ENCODE measurements around the gene EMC10.
"Not testable (repeated sequence)": the region's sequence is repeated elsewhere in the genome, so short reads cannot be mapped to it uniquely, and the experiment has no call there.

Gene EMC10

GRCh38 chr19:50453243-50453642 is 23.1 kb upstream of the EMC10 start:
- DNase-seq, result no peak

- DNase-seq, result no peak
These were observed 20.3 kb upstream of the EMC10 start for GRCh38 chr19:50455992-50456391.

DNA sequence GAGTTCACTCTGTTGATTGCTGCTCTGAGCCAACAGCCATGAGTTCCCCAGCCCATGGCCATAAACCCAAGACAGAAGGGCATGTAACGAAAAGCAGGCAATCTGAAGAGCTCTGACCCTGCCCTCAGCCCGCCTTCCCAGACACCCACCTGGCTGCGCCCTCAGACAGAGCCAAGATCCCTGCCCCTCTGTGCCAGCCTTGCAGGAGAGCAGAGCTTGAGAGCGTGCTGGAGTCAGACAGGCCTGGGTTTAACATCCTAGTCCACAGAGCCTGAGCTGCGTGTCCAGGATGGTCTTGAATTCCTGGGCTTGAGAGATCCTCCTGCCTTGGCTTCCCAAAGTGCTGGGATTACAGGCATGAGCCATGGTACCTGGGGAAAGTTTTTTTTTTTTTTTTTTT is 19.0 kb upstream of the EMC10 start:
- no peak for DNase-seq

GRCh38 chr19:50458396-50459066 is 17.8 kb upstream of the EMC10 start:
- DNase-seq, result no peak

DNA sequence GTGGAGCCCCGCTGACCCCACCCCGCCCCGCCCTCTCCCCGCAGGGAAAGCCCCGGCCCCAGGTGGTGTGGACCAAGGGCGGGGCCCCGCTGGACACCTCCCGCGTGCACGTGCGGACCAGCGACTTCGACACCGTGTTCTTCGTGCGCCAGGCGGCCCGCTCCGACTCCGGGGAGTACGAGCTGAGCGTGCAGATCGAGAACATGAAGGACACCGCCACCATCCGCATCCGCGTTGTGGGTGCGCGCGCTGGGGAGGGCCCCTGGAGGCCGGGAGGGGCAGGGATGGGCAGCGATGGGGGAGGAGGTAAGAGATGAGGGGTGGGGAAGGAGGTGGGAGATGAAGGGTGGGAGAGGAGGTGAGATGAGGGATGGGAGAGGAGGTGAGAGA is 17.2 kb upstream of the EMC10 start:
- DNase-seq, result no peak

GRCh38 chr19:50459638-50460037 is 16.7 kb upstream of the EMC10 start:
- no peak for DNase-seq

- DNase-seq, result peak; percentile 93
These were observed 16.0 kb upstream of the EMC10 start for GRCh38 chr19:50460161-50460765.

DNA sequence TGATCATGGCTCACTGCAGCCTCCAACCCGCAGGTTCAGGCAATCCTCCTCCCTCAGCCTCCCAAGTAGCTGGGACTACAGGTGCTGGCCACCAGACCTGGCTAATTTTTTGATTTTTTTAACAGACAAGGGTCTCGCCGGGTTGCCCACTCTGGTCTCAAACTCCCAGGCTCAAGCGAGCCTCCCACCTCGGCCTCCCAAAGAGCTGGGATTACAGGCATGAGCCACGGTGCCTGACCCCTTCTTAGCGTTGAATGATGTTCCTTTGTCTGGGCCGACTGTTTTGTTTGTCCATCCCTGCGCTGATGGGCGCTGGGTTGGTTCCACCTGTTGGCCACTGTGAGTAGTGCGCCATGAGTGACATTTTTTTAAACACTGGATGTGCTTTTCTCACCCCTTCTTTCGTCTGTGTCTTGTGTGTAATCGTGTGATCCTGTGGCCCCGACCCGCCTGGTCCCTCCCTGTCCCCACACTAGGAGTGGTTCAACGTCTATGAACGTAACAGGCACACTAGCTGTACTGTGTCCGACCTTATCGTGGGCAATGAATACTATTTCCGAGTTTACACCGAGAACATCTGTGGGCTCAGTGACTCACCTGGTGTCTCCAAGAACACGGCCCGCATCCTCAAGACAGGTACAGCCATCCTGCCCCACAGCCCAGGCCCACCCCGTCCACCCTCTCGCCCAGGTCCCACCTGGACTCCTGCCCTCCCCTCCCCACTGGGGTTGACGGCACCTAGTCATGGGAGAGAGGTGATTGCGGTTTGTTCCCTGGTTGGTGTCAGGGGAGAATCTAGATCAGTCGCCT is 15.0 kb upstream of the EMC10 start:
- peak; percentile 69 for DNase-seq

GRCh38 chr19:50462970-50463369 is 13.3 kb upstream of the EMC10 start:
- no peak for DNase-seq

GRCh38 chr19:50464348-50464747 is 12.0 kb upstream of the EMC10 start:
- DNase-seq, result no peak

GRCh38 chr19:50465000-50465399 is 11.3 kb upstream of the EMC10 start:
- DNase-seq, result no peak

- no peak for DNase-seq
These were observed 10.2 kb upstream of the EMC10 start for GRCh38 chr19:50465986-50466705.

DNA sequence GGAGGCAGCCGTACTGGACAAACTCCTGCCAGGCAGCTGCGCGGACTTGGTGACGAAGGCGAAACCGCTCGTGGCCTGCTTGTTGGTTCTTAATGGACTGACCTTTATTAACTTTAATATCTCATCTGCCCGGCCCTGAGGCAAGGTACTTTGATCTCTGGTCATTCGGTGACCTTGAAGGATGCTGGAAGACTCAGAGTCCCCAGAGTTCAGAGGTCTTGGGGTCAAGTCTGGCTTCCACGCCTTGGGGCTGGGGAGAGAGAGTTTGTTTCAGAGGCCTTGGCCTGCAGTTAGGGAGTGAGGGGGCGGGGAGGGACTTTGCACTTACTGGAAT is 9.6 kb upstream of the EMC10 start:
- no peak for DNase-seq

GRCh38 chr19:50467566-50467965 is 8.7 kb upstream of the EMC10 start:
- DNase-seq, result no peak

- DNase-seq, result no peak
These were observed 7.5 kb upstream of the EMC10 start for GRCh38 chr19:50468818-50469217.

GRCh38 chr19:50473336-50473735 is 3.0 kb upstream of the EMC10 start:
- DNase-seq, result not testable (repeated sequence)

DNA sequence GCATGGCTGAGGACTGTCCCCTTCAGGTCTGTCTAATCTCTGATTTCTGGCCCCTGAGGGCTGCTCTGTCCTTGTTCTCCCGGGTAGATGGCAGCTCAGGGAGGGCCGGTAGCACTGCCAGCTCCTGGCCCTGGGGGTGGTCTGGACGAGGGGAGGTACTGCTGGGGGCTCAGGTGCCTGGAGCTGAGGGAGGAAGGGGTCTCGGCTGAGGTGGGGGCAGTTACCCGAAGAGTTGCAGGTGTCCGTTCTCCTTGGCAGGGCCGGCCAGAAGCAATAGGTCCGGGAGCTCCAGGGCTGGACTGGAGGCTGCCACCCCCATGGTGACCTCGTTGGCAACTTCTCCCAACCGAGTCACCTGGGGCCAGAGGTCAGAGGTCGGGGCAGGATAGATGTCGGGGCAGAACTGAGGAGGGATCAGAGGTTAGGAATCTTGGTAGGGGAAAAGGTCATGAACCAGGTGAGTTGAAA is 1.2 kb upstream of the EMC10 start:
- no peak for DNase-seq

- no peak for DNase-seq
These were observed 527 bp upstream of the EMC10 start for GRCh38 chr19:50475736-50476223.

DNA sequence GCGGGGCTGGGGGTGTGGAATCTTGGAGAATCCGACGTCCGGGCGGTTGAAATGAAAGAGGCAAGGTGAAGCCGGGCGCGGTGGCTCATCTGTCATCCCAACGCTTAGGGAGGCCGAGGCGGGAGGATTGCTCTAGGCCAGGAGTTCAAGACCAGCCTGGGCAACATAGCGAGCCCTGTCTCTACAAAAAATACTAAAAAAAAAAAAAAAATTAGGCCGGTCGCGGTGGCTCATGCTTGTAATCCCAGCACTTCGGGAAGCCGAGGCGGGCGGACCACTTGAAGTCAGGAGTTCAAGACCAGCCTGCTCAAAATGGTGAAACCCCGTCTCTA is 566 bp downstream of the EMC10 start:
- no peak for DNase-seq

DNA sequence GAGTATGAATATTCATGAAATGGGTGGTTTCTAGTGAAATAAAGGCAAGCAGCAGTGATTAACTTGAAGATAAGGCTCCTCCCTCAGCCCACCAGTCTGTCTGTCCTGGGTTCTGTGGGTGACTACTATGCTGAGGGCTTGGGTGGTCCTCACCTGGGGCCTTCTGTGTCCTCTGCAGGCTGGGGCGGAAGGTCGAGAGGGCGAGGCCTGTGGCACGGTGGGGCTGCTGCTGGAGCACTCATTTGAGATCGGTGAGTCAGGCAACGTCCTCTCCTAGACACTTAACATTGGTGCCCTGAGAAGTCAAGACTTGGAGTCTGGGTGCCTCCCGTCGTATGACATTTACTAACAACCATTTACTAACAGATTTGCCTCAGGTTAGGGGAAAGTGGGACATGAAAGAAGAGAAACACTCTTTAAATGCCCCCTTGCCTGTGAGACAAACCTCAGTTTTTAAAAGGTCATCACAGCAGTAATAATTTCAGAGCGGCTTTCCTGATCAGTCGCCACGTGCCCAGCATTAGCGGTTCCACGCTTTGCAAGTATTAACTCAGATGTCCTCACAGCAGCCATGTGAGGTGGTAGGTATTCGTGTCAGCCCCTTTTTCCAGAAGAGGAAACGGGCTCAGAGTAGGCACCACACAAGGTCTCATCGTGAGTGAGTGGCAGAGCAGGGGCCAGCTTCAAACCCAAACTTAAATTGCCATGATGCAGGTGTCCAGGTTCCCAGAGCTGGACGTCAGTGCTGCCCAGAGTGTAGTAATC is 1.6 kb downstream of the EMC10 start:
- DNase-seq, result no peak

GRCh38 chr19:50478901-50479715 is 2.8 kb downstream of the EMC10 start:
- no peak for DNase-seq

DNA sequence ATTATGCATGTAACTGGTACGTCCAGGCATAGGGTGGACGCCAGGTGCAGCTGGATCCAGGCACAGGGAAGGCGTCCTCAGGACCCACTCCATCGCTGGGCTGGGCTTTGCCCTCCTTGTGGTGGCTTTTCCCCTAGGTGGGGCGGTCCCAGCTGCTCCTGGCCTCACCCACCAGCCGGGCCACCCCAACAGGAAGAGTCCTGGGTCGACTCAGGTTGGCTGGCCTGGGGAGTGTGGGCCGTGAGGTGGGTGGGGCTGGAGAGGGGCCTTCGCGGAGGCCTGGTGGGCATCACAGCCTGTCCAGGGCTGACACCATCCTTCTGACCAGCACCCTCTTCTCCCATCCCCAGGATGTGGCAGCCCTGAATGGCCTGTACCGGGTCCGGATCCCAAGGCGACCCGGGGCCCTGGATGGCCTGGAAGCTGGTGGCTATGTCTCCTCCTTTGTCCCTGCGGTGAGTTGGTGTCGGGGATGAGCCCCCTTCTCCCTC is 3.5 kb downstream of the EMC10 start:
- DNase-seq, result no peak

Data from kidney glomerular epithelial cell (primary cell).